Activated naive CD8-positive, alpha-beta T cell treated with anti-CD3 and anti-CD28 coated beads, Interleukin-2, amount 10 ng/mL, durations not matched to agents 7 days and 5 days (primary cell): Measurements from ENCODE around the gene FAM180A. TPM values are rescaled to one million over a fixed set of nuclear protein-coding genes. Genes with fewer than 3 reads are reported as not detected.
"Not testable (repeated sequence)": the region's sequence is repeated elsewhere in the genome, so short reads cannot be mapped to it uniquely, and the experiment has no call there.

Experiments used
- ATAC-seq: fragments of 150-1000 bp; cut with Tn5 transposase; one replicate; pipeline ENCODE4 v1.10.0; 2021; ENCODE audit warnings: low read depth, moderate library complexity
- POLR2A ChIA-PET: fragments of 350-600 bp; sonication (Branson Sonifier 250); formaldehyde crosslinking; loops from one replicate; lab custom pipeline; 2021; ENCODE audit warnings: antibody characterized with exemption; lab: Charles Lee
- DNase-seq: peaks from one replicate; pipeline ENCODE4 v3.0.0; 2021
- H3K27ac Mint-ChIP-seq: one replicate; pipeline ENCODE4 v1.8.0; 2022; ENCODE audit warnings: mild to moderate bottlenecking, mixed read lengths
- H3K27me3 Mint-ChIP-seq: one replicate; pipeline ENCODE4 v1.8.0; 2022; ENCODE audit warnings: mild to moderate bottlenecking, moderate library complexity, mixed read lengths
- H3K36me3 Mint-ChIP-seq: one replicate; pipeline ENCODE4 v1.8.0; 2021; ENCODE audit warnings: mild to moderate bottlenecking, mixed read lengths
- H3K4me1 Mint-ChIP-seq: one replicate; pipeline ENCODE4 v1.8.0; 2021; ENCODE audit warnings: mixed read lengths
- H3K4me3 Mint-ChIP-seq: one replicate; pipeline ENCODE4 v1.8.0; 2022; ENCODE audit warnings: mild to moderate bottlenecking, moderate library complexity, mixed read lengths
- H3K9me3 Mint-ChIP-seq: one replicate; pipeline ENCODE4 v1.8.0; 2021; ENCODE audit warnings: mixed read lengths
- total RNA-seq, 2 experiments: library from RNA; stranded (reverse); gene quantifications; one replicate each; pipeline ENCODE4 v1.2.3, GENCODE V29; 2021

FAM180A gene
- total RNA-seq, 2 experiments from 2014 or later = not detected

- no peaks in the 10 kb centered on the region for H3K36me3 Mint-ChIP-seq
- peaks cover 23% of the 10 kb centered on the region for H3K27me3 Mint-ChIP-seq
- H3K4me3 Mint-ChIP-seq = no peak overlapping the region
- H3K27ac Mint-ChIP-seq = no peak overlapping the region
- no peaks in the 10 kb centered on the region for H3K4me1 Mint-ChIP-seq
- POLR2A ChIA-PET = no interaction called here
- DNase-seq = no peak
- ATAC-seq = no peak
- H3K9me3 Mint-ChIP-seq = peaks cover 2% of the 10 kb centered on the region
Measured at GRCh38 chr7:135782377-135782776, 33.8 kb upstream of the FAM180A start.

- H3K4me1 Mint-ChIP-seq = no peaks in the 10 kb centered on the region
- no peak overlapping the region for H3K27ac Mint-ChIP-seq
- H3K36me3 Mint-ChIP-seq = no peaks in the 10 kb centered on the region
- POLR2A ChIA-PET = no interaction called here
- DNase-seq (no peak), ATAC-seq (no peak)
- peaks cover 2% of the 10 kb centered on the region for H3K9me3 Mint-ChIP-seq
- H3K4me3 Mint-ChIP-seq = no peak overlapping the region
- peaks cover 16% of the 10 kb centered on the region for H3K27me3 Mint-ChIP-seq
Measured at GRCh38 chr7:135777626-135778398, 29.2 kb upstream of the FAM180A start.

GRCh38 chr7:135775915-135776314, 27.3 kb upstream of the FAM180A start:
- DNase-seq, POLR2A ChIA-PET, H3K4me3 Mint-ChIP-seq, H3K4me1 Mint-ChIP-seq, H3K36me3 Mint-ChIP-seq, H3K9me3 Mint-ChIP-seq, ATAC-seq, H3K27ac Mint-ChIP-seq: not testable (repeated sequence)
- peaks cover 16% of the 10 kb centered on the region for H3K27me3 Mint-ChIP-seq

GRCh38 chr7:135775230-135775629, 26.6 kb upstream of the FAM180A start:
- ATAC-seq (no peak), DNase-seq (no peak)
- Mint-ChIP-seq H3K27ac (no peak overlapping the region), H3K9me3 (peaks cover 2% of the 10 kb centered on the region), H3K36me3 (no peaks in the 10 kb centered on the region), H3K4me3 (no peak overlapping the region), H3K27me3 (peaks cover 12% of the 10 kb centered on the region), H3K4me1 (no peaks in the 10 kb centered on the region)
- POLR2A ChIA-PET = no interaction called here

- peaks cover 10% of the 10 kb centered on the region for H3K27me3 Mint-ChIP-seq
- ATAC-seq (no peak), DNase-seq (no peak)
- peaks cover 2% of the 10 kb centered on the region for H3K9me3 Mint-ChIP-seq
- no peaks in the 10 kb centered on the region for H3K4me1 Mint-ChIP-seq
- no peak overlapping the region for H3K27ac Mint-ChIP-seq
- no peak overlapping the region for H3K4me3 Mint-ChIP-seq
- POLR2A ChIA-PET = no interaction called here
- H3K36me3 Mint-ChIP-seq = no peaks in the 10 kb centered on the region
Measured at GRCh38 chr7:135774284-135774683, 25.7 kb upstream of the FAM180A start.

- Mint-ChIP-seq H3K9me3 (peaks cover 2% of the 10 kb centered on the region), H3K27me3 (peaks cover 6% of the 10 kb centered on the region), H3K36me3 (no peaks in the 10 kb centered on the region), H3K27ac (no peak overlapping the region), H3K4me1 (no peaks in the 10 kb centered on the region), H3K4me3 (no peak overlapping the region)
- POLR2A ChIA-PET = no interaction called here
- DNase-seq = no peak
- no peak for ATAC-seq
Measured at GRCh38 chr7:135773464-135773863, 24.9 kb upstream of the FAM180A start.

- POLR2A ChIA-PET = no interaction called here
- Mint-ChIP-seq H3K27me3 (peaks cover 9% of the 10 kb centered on the region), H3K9me3 (no peaks in the 10 kb centered on the region), H3K36me3 (no peaks in the 10 kb centered on the region), H3K27ac (no peak overlapping the region), H3K4me3 (no peak overlapping the region), H3K4me1 (no peaks in the 10 kb centered on the region)
- DNase-seq (no peak), ATAC-seq (no peak)
Measured at GRCh38 chr7:135772639-135773222, 24.1 kb upstream of the FAM180A start.

GRCh38 chr7:135771961-135772638, 23.5 kb upstream of the FAM180A start:
- ATAC-seq (no peak), DNase-seq (no peak)
- H3K9me3 Mint-ChIP-seq = no peaks in the 10 kb centered on the region
- POLR2A ChIA-PET = no interaction called here
- H3K27ac Mint-ChIP-seq = no peak overlapping the region
- H3K4me3 Mint-ChIP-seq = no peak overlapping the region
- H3K27me3 Mint-ChIP-seq = peaks cover 7% of the 10 kb centered on the region
- no peaks in the 10 kb centered on the region for H3K36me3 Mint-ChIP-seq
- H3K4me1 Mint-ChIP-seq = no peaks in the 10 kb centered on the region

- no peak overlapping the region for H3K27ac Mint-ChIP-seq
- peaks cover 12% of the 10 kb centered on the region for H3K27me3 Mint-ChIP-seq
- no peaks in the 10 kb centered on the region for H3K36me3 Mint-ChIP-seq
- no peaks in the 10 kb centered on the region for H3K4me1 Mint-ChIP-seq
- POLR2A ChIA-PET = no interaction called here
- ATAC-seq (no peak), DNase-seq (no peak)
- H3K4me3 Mint-ChIP-seq = no peak overlapping the region
- no peaks in the 10 kb centered on the region for H3K9me3 Mint-ChIP-seq
Measured at GRCh38 chr7:135771051-135771450, 22.4 kb upstream of the FAM180A start.

GRCh38 chr7:135770139-135770710, 21.6 kb upstream of the FAM180A start:
- H3K9me3 Mint-ChIP-seq = no peaks in the 10 kb centered on the region

GRCh38 chr7:135769005-135769802, 20.6 kb upstream of the FAM180A start:
- POLR2A ChIA-PET = no interaction called here
- no peak for ATAC-seq
- Mint-ChIP-seq H3K36me3 (no peaks in the 10 kb centered on the region), H3K4me3 (no peak overlapping the region), H3K27ac (no peak overlapping the region), H3K4me1 (no peaks in the 10 kb centered on the region), H3K27me3 (peaks cover 20% of the 10 kb centered on the region), H3K9me3 (no peaks in the 10 kb centered on the region)
- DNase-seq = no peak

More at GRCh38 chr7:135770139-135770710, 21.6 kb upstream of the FAM180A start:
- POLR2A ChIA-PET = no interaction called here
- Mint-ChIP-seq H3K4me1 (no peaks in the 10 kb centered on the region), H3K36me3 (no peaks in the 10 kb centered on the region), H3K27me3 (peaks cover 17% of the 10 kb centered on the region), H3K27ac (no peak overlapping the region), H3K4me3 (no peak overlapping the region)
- DNase-seq (no peak), ATAC-seq (no peak)

GRCh38 chr7:135768467-135768866, 19.9 kb upstream of the FAM180A start:
- H3K27me3 Mint-ChIP-seq = peaks cover 24% of the 10 kb centered on the region
- no peaks in the 10 kb centered on the region for H3K9me3 Mint-ChIP-seq
- H3K4me3 Mint-ChIP-seq = no peak overlapping the region
- ATAC-seq (no peak), DNase-seq (no peak)
- POLR2A ChIA-PET = no interaction called here
- no peaks in the 10 kb centered on the region for H3K4me1 Mint-ChIP-seq
- no peaks in the 10 kb centered on the region for H3K36me3 Mint-ChIP-seq
- no peak overlapping the region for H3K27ac Mint-ChIP-seq

- Mint-ChIP-seq H3K4me1 (no peaks in the 10 kb centered on the region), H3K36me3 (no peaks in the 10 kb centered on the region), H3K27me3 (peaks cover 24% of the 10 kb centered on the region), H3K9me3 (no peaks in the 10 kb centered on the region), H3K4me3 (no peak overlapping the region), H3K27ac (no peak overlapping the region)
- ATAC-seq = no peak
- POLR2A ChIA-PET = no interaction called here
- DNase-seq = no peak
Measured at GRCh38 chr7:135768064-135768463, 19.5 kb upstream of the FAM180A start.
